DMS153 (cell line): ENCODE measurements around the gene SLC6A18.
A peak's percentile ranks its signal among the peaks of the same experiment; 100 is the strongest.

Experiments used
- DNase-seq: peaks from one replicate; lab custom pipeline; 2025; lab: John Stamatoyannopoulos, UW

SLC6A18 gene

DNA sequence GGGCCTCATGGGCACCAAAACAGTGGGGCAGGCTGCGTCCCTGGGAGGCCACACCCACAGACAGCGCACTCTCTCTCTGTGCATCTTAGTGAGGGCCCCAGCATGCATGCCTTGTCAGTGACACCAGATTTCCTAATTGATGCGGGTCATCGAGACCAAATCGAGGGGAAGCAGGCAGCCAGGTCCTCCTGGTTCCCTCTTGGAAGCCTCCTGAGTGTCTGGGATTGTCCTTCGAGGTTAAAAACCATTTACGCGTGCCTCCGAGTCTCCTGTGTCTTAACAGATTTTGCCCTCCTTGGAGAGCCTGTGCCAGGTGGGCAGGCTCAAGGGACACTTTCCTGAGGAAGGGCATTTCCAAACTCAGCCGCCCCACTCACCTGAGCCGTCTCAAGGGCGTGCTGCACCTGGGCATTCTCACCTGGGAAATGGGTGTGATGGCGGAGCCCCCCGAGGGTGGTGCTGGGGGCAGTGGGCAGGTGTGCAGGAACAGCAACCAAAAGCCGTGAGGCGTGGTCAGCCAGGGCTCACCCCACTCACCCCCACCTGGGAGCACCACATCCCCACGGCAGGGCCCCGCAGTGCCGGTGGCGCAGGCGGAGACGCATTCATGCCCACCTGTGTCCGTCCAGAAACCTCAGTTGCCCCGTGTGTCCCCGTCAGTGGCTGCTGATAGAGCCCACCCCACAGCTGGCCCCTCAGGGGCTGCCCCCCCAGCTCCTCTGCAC, 21.1 kb upstream of the SLC6A18 start:
- DNase-seq: no peak

DNA sequence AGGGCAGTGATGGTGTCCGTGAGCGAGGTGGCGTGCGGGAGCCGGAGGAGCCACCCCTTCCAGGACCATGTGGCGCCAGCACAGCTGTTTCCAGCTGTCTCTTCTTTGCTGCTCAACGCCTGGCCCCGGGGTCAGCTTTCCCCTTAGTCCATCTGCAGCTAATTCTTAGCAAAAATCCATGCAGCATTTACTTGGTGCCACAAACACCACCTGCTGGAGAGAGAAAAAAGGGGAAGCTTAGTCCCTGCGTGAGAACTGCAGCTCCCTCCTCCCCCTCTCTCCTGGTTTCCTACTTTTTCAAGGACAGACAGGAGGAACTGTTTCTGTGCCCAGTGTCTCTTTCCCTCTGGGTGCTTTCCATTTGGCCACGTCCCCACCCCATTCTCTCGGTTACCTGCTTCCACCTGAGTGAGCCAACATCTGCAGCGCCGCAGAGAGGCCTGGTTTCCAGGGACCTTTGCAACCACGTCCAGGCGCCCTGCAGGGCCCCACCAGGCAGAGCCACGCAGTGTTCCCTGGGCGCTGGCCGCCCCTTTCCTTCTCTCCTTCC, 20.4 kb upstream of the SLC6A18 start:
- DNase-seq: peak; percentile 31

DNA sequence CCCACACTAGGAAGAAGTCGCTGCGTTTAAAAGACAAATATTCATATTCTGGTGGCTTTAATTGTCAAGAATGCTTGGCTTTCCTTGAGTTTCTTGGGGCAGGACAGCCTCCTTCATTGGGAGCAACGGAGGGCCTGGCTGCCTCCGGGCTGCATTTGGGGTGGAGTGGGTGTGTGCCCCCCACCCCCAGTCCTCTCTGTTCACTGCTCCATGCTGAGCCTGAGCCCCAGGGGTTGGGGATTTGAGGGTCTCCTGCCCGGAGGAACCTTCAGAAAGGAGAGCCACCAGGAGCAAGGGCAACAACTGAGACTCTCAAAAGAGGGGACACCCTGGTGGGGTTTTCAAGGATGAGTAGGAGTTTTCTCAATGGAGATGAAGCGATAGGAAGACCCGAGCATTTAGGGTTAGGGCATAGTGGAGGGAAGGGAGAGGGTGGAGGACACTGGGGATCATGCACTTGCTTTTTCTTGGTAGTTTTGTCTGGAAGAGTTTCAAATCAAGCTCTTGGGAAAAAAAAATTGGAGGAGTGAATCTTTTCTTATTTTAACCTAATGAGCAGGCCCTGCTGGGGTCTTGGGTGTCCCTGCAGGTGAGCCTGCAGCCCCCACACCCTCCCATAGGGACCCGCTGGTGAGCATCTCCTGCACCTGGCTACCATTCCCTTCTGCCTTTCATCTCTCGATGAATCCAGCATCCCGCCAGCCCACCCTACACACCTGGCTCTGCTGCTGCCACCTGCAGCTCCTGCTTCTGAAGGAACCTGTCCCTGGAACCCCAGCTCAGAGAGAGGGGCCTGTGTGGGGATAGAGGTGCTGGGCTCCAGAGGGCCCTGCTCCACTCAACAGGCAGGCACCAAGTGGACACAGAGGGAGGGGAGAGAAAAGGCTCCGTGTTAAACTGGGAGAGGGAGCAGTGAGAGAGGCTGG, 19.7 kb upstream of the SLC6A18 start:
- DNase-seq: no peak

DNA sequence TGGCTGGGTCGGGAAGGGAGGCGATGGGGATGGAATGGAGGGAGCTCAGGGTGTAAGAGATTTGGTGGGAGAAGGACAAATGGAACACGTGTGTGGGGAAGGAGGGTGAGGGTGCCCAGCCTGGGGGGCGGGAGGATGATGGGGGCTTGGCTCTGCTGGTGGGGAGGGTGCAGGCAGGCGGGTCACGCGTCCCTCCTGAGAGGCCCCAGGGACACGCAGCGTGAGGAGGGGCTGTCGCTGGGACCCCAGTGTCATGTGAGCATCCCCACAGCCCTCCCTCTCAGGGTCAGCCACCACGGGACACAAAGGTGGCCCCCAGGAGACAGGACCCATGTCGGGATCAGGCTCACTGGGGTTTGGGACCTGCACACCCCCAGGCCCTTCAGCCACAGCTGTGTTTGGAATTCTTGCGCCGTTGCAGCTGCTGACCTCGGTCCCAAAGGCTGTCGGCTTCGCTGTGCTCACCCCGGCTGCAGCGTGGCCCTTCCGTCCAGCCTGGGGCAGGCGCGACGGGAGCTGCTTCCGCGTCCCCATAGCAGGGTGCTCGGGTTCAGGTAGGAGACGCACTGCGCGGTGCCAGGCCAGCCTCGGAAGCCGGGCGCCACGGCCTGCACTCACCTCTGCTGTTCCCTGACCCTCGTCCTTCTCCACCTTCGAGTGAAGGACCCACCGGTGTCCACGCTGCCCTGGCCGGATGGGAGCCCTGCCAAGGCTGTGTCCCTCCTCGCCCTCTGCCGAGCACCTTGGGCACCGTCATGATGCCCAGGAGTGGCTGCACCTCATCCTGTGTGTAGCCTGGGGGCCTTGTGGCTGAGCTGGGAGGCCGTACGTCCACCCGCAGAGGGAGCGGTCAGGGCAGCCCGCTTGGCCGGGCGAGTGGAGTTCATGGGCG, 18.4 kb upstream of the SLC6A18 start:
- no peak for DNase-seq

DNA sequence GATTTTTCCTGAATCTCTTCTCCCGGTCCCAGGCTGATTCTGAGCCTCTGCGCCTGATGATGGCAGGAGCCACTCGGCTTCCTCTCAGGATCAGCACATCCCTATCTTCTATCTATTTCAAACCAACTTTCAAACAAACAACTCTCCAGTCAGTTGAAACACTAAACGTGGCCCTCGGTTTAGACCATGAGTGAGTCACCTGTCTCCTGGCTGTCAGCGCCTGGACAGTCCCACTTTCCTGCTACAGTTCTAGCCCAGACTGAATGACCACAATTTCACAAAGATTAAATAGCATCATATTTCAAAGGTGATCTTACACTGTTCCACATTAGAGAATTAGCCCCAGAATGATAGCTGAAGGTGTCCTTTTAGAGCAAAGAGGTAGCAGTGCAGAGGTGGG, 17.6 kb upstream of the SLC6A18 start:
- no peak for DNase-seq

DNA sequence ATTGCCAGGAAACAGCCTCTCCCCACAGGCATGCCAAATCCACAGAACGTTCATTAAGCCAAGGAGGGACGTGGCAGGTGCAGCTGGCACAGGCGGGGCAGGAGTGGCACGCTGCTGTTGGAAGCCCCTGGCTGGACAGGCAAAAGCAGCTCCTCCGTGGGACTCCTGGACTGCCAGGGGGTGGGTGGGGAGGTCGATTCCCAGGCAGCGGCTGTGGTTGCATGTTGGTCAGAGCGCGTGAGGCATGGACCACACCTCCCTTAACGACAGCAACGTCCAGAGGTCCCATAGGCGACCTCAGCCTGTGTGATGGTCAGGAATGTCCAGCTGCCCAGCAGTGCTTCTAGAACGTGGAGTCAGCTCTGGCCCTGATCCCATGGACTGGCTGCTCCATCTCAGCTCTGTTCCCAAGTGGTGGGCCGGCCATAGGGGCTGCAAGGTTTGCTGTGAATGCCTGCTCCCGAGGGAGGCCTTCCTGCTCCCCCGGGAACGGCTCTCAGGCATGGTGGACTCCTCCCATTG, 16.9 kb upstream of the SLC6A18 start:
- no peak for DNase-seq

DNA sequence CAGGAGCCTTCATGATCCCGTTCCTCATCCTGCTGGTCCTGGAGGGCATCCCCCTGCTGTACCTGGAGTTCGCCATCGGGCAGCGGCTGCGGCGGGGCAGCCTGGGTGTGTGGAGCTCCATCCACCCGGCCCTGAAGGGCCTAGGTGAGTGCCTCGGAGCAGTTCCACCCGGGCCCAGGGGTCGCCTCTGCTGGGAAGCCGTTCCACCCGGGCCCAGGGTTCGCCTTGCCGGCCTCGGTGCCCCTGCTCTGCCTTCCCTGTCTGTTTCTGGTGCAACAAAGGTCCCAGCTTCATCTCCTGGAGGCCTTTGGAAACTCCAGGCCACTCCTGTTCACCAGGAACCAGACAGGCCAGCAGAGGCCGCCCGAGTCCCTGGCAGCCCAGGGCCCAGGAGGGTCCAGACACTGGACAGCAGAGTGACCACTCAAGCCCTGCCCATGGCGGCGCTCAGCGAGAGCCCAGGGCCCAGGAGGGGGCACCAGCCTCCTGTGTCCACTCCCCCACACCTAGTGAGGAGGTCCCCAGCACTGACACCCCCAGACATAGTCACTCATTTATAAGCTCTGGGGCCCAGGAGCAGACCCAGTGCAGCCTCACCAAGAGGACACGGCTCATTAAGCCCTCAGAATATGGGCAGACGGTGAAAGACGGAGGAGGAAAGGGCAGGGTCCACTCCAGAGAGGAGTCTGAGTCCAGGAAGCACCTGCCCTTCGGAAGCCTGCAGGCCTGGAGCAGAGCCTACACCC, 16.3 kb upstream of the SLC6A18 start:
- DNase-seq: peak; percentile 62

DNA sequence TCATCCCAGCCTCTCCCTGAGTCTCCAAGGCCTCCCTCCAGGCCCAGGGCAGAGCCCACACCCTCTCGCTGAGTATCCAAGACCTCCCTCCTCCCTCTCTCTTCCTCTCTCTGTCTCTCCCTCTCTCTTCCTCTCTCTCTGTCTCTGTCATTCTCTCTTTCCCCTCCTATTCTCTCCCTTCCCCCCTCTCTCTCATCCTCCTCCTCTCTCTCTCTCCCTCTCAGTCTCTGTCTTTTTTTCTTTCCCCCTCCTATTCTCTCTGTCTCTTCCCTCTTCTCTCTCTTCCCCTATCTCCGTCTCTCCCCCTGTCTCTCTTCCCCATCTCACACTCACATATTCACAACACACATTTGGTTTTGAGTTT, 15.7 kb upstream of the SLC6A18 start:
- no peak for DNase-seq

DNA sequence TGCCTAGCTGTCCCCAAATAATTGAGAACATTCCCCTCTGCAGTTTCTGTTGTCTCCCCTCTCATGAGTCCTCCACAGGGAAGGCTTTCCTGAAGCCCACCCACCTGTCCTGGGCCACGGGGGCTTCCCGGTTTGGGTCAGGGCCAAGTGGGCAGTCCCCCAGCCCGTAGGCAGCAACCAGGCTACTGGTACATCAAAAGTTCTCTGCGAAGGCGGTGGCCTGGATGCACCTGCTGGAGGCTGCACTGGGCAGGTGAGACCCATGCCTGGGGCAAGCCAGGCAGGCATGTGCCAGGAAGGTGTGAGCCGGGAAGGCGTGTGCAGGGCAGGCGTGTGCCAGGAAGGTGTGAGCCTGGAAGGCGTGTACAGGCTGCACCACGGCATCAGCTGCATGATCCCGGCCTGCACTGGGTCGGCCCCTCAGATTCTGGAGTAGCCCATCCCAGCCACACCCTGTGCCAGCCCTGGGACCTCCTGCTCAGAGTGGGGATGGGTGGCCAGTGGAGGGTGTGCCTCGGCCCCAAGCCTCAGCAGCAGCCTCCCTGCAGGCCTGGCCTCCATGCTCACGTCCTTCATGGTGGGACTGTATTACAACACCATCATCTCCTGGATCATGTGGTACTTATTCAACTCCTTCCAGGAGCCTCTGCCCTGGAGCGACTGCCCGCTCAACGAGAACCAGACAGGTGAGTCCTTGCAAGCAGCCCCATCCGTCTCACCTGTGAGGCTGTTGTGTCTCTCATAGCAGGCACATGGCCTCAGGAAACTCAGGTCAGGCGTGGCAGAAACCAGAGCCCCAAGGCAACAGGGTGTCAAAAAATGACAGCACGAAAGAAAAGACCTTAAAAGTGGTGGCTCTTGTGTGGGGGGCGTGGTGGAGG, 15.0 kb upstream of the SLC6A18 start:
- DNase-seq: no peak

DNA sequence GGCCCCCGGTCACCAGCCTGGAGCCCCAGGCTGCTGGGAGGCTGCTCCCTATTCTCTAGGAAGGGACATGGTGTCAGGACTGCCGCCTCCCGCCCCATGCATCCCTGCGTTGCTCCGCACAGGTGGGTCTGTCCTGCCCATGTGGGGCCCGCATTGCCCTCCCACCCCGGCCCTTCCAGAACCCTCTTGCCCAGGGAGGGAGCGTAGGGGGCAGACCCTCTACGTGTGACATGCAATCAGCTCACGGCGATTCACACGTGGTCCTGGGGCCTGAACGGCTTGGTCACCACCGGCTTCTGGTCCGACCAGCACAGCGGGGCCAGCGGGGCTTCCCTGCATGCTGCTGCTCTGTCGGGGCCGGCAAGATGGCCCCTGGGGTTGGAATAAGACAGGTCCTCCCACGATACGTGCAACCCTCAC, 14.3 kb upstream of the SLC6A18 start:
- DNase-seq: no peak

DNA sequence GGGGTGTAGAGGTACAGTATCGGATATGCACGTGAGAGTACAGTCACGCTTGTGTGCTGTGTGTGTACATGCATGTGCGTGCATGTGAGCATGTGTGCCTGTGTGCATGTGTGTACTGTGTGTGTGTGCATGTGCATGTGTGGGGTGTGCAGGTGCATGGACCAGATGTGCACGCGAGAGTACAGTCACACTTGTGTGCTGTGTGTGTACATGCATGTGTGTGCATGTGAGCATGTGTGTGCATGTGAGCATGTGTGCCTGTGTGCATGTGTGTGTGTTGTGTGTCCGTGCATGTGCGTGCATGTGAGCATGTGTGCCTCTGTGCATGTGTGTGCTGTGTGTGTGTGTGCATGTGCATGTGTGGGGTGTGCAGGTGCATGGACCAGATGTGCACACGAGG, 13.5 kb upstream of the SLC6A18 start:
- no peak for DNase-seq

DNA sequence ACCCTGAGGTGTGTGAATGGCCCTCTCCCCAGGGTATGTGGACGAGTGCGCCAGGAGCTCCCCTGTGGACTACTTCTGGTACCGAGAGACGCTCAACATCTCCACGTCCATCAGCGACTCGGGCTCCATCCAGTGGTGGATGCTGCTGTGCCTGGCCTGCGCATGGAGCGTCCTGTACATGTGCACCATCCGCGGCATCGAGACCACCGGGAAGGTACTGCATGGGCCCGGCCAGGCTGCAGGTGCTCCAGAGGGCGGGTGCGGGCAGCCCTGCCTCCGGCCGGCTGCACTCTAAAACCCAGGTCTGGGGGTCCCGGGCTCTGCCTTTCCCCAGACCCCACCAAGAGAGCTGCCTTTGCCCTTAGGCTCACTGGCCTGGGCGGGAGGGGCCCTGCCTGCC, 12.9 kb upstream of the SLC6A18 start:
- no peak for DNase-seq

DNA sequence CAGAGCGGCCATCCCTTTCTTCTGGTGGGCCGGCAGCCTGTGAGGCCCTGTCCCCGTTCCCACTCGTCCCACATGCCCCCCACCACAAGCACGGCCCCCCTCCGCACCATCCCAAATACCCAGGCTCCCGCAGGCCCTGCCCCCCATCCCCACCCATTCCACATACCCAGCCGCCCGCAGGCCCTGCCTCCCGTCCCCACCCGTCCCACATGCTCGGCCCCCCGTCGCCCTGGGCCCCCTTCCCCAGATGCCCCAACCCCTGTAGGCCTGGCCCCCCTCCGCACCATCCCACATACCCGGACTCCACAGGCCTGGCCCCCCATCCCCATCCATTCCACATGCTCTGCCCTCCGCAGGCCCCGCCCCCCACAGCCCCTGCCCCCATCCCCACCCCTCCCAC, 12.3 kb upstream of the SLC6A18 start:
- no peak for DNase-seq

DNA sequence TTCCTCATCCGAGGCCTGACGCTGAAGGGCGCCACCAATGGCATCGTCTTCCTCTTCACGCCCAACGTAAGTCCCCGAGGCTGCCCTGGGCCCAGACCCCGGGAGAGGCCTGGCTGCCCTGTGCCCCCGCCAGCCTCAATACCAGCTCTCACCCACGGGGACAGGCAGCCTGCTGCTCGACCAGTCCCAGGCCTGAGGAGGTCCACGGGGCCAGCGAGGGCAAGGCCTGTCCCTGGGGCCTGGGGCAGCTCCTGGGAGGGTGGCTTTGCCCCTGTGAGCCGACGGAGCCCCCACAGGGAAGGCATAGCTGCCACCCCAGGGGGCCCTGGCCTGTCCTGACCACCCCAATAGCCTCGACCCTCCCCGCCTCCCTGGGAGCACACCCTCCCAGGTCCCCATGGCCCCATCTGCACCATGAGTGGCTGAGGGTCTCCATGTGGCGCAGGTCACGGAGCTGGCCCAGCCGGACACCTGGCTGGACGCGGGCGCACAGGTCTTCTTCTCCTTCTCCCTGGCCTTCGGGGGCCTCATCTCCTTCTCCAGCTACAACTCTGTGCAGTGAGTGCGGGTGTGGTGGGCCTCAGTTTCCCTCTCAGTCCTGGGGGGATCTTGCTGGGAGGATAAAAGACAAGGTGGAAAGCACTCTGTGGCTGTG, 11.5 kb upstream of the SLC6A18 start:
- no peak for DNase-seq

DNA sequence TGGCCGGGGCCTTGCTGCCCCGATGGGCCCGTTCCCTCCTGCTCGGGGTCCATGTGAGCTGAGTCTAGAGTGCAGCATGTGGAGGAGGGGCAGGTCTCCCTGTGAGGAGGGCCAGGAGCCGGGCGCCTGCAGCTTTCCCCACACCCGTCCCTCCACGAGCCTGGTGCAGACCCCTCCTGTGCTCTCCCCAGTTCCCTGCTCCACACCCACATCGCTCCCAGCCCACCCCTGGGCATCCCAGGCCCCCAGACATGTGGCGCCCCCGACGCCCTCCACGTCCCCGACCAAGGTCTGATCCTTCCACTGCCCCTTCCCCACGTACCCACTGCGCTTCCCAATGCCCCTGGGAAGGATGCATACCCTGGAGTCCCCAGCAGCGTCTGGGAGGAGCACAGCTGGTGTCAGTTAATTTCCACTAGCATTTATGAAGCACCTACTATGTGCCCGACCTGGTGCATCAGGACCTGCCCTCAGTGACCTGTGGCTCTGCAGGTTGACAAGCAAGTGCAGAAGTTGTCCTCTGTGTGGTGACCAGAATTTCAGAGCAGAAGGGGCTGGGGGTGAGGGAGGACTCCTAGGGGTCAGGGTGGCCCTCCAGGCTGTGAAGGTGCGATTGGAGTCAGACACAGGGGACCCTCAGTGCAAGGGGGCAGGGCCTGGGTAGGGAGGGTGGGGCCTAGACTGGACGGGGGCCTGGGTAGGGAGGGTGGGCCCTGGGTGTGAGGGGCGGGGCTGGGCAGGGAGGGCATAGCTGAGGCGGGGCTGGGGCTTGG, 10.8 kb upstream of the SLC6A18 start:
- DNase-seq: no peak

DNA sequence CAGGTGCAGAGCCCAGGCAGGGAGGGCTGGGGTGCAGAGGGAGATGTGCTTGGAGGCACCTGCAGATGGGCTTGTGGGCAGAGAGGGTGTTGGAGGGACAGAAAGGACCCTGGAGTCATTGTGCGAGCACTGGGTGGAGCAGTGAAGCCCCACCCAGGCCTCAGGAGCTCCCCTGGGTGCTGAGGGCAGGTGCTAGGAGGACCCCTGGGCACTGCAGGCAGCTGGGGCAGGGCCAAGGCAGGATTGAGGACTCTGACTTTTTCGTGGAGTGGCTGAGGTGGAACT, 10.3 kb upstream of the SLC6A18 start:
- no peak for DNase-seq

DNA sequence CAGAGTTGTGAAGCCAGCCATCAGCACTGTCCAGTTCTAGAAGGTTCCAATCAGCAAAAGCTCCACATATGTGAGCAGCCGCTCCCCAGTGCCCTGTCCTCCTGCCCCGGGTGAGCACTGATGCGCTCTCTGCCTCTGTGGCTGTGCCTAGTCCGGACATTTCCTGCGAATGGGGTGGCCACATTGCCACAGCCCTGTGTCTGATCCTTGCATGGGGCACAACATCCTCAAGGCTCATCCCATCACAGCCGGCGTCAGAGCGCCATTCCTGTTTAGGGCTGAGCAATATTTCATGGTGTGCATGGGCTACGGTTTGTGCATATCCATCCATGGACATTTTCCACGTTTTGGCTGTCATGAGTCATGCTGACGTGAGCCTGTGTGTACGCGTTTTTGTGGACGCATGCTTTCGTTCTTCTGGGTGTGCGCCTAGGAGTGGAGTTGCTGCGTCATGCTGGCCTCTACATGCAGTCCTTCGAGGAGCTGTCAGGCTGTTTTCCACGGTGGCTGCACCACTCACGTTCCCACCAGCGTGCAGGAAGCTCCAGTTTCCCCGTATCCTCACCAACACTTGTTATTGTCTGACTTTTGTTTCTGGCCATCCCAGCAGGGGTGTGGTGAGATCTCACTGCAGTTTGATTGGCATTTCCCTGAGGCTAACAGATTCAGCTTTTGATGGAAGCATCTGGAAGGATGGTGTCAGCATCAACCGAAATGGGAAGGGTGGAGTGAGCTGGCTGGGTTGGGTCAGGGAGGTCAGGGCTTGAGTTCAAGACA, 9.7 kb upstream of the SLC6A18 start:
- DNase-seq: no peak

DNA sequence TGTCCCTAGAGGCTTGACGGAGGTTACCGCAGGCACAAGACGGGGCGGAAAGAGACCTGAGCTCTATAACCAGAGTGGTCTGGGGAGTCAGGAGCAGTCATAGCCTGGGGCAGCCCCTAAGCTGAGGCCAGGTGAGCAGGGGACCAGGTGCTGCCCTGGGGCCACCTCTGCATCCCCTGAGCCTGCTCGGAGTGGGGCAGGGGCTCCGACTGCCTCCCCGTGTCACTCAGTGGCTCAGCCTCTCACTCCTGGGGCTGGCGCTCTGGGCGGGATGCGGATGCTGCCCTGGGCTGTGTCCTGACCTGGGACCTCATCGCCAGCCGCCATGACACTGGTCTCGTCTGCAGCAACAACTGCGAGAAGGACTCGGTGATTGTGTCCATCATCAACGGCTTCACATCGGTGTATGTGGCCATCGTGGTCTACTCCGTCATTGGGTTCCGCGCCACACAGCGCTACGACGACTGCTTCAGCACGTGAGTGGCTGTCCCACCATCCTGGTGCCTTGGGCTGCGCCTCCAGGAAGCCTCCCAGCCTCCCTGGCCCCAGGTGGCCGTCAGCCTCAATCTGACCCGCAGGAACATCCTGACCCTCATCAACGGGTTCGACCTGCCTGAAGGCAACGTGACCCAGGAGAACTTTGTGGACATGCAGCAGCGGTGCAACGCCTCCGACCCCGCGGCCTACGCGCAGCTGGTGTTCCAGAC, 8.8 kb upstream of the SLC6A18 start:
- no peak for DNase-seq
